Lung (tissue), 12 donors: ENCODE results near the gene ZFAND4. TPM values are rescaled to one million over a fixed set of nuclear protein-coding genes. Genes with fewer than 3 reads are reported as not detected.
"Not testable (repeated sequence)": the region's sequence is repeated elsewhere in the genome, so short reads cannot be mapped to it uniquely, and the experiment has no call there.

ENCODE experiments used
- ATAC-seq: fragments of 200-7000 bp; cut with Tn5 transposase; one replicate; pipeline ENCODE4 v1.9.1; 2020; ENCODE audit warnings: moderate number of reproducible peaks; ENCODE audit not compliant: insufficient read depth, low FRiP score
- DNase-seq, 3 donors: peaks; one replicate each; pipeline ENCODE4 v3.0.0-alpha.2; 2013 to 2017
- H3K27ac ChIP-seq, 2 donors: one replicate each; pipeline ENCODE4 v1.5.1; 2013; ENCODE audit warnings: mild to moderate bottlenecking in 2 of 2, moderate library complexity in 2 of 2, control low read depth in 1 of 2, inconsistent platforms in 1 of 2, low read depth in 1 of 2, low read length in 1 of 2
- H3K27me3 ChIP-seq, 3 donors: one replicate each; pipeline ENCODE4 v1.5.1; 2013; ENCODE audit warnings: low read length in 2 of 3; ENCODE audit not compliant: control insufficient read depth in 3 of 3, insufficient read depth in 3 of 3
- H3K36me3 ChIP-seq, 4 donors: one replicate each; pipeline ENCODE4 v1.5.1; 2013; ENCODE audit warnings: low read length in 4 of 4, mild to moderate bottlenecking in 1 of 4, moderate library complexity in 1 of 4; ENCODE audit not compliant: control insufficient read depth in 4 of 4, insufficient read depth in 4 of 4
- H3K4me1 ChIP-seq, 5 donors: one replicate each; pipeline ENCODE4 v1.5.1; 2013; ENCODE audit warnings: low read length in 5 of 5, mild to moderate bottlenecking in 2 of 5, moderate library complexity in 1 of 5; ENCODE audit not compliant: control insufficient read depth in 5 of 5, insufficient read depth in 5 of 5
- H3K4me3 ChIP-seq: one replicate; pipeline ENCODE4 v1.5.1; 2013; ENCODE audit warnings: mild to moderate bottlenecking, control low read depth, moderate library complexity
- H3K9ac ChIP-seq, 2 donors: one replicate each; pipeline ENCODE4 v1.5.1; 2013; ENCODE audit warnings: low read length in 2 of 2, control low read depth in 1 of 2; ENCODE audit not compliant: insufficient read depth in 1 of 2
- H3K9me3 ChIP-seq, 4 donors: one replicate each; pipeline ENCODE4 v1.5.1; 2013; ENCODE audit warnings: low read length in 3 of 4, mild to moderate bottlenecking in 1 of 4, moderate library complexity in 1 of 4; ENCODE audit not compliant: control insufficient read depth in 4 of 4, insufficient read depth in 3 of 4
- CTCF ChIP-seq: IDR thresholded peaks from 2 replicates; pipeline ENCODE4 v1.5.1; 2012; ENCODE audit warnings: mild to moderate bottlenecking; ENCODE audit errors: control extremely low read depth, extremely low read depth
- WGBS, 2 donors: extraction: QIAGEN DNeasy Blood & Tissue Kit; methylation state at CpG; one replicate each; pipeline ENCODE4 v1.1.7; 2013; 5-methylcytosine and 5-hydroxymethylcytosine counted together
- polyA plus RNA-seq, 2 donors: library from polyadenylated mRNA; stranded (reverse); fragments of 200-250 nt; gene quantifications; one replicate each; pipeline ENCODE4 v1.2.1, GENCODE V29; 2013
- total RNA-seq, 2 donors: library from RNA; depleted of rRNA in 1 of 2; stranded (reverse); fragments of >200 nt in 1 of 2; gene quantifications; one replicate each; pipeline ENCODE4 v1.2.1, GENCODE V29; 2014 to 2021
- donor health status: control.
- donor health status: control.
- donor health status: Bipolar disorder and iron deficiency.
- donor health status: healthy.
- donor health status: DM: yes; HTN: yes; CAD: no.

The ZFAND4 gene
- total and polyA plus RNA-seq, 4 donors, result 4.4 to 19.1 (median 11.5) TPM

DNA sequence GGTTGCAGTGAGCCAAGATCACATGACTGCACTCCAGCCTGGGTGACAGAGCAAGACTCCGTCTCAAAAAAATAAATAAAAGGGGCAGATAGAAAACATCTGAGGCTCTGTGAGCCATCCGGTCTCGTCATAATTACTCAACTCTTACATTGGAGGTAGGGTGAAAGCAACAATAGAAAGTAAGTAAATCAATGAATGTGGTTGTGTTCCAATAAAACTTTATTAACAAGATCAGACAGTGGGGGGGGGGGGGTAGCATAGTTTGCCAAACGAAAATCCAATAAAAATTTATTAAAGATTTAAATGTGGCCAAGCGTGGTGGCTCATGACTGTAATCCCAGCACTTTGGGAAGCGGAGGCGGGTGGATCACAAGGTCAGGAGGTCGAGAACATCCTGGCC lies 2.8 kb upstream of the ZFAND4 start:
- no peak for TF ChIP-seq CTCF
- ATAC-seq (no peak), DNase-seq (no peak)
- 91 to 94% methylated on average over 8 of the region's 8 CpGs for WGBS, 2 donors
- Histone ChIP-seq H3K4me1 (peaks cover 0 to 7% (median 0%) of the 10 kb centered on the region in 5 donors), H3K27me3 (no peaks in the 10 kb centered on the region), H3K27ac (no peak overlapping the region), H3K9ac (no peak overlapping the region), H3K4me3 (no peak overlapping the region), H3K36me3 (no peaks in the 10 kb centered on the region), H3K9me3 (peaks cover 0 to 3% (median 0%) of the 10 kb centered on the region in 4 donors)

GRCh38 chr10:45673074-45673648 lies 589 bp upstream of the ZFAND4 start:
- Histone ChIP-seq H3K9me3 (peaks cover 0 to 3% (median 0%) of the 10 kb centered on the region in 4 donors), H3K4me3 (peak overlapping the region; percentile 48), H3K27me3 (no peaks in the 10 kb centered on the region), H3K36me3 (no peaks in the 10 kb centered on the region), H3K4me1 (peaks cover 0 to 7% (median 0%) of the 10 kb centered on the region in 5 donors), H3K27ac (peak overlapping the region; percentile 69 to 96), H3K9ac (no peak overlapping the region)
- DNase-seq, result peak in 2 of 3 donors; percentile 31 to 36
- no peak for ATAC-seq
- WGBS, 2 donors, result 55% methylated on average over 19 of the region's 19 CpGs
- no peak for TF ChIP-seq CTCF

GRCh38 chr10:45671300-45671699 lies 1.3 kb downstream of the ZFAND4 start:
- H3K4me3 ChIP-seq, H3K27ac ChIP-seq, H3K9ac ChIP-seq, H3K9me3 ChIP-seq, H3K36me3 ChIP-seq, ATAC-seq, H3K27me3 ChIP-seq, H3K4me1 ChIP-seq, DNase-seq: not testable (repeated sequence)
- 88 to 90% methylated on average over 4 of the region's 4 CpGs for WGBS, 2 donors

- not testable (repeated sequence) for H3K9me3 ChIP-seq, H3K27me3 ChIP-seq, DNase-seq, ATAC-seq, H3K27ac ChIP-seq, H3K4me1 ChIP-seq, H3K9ac ChIP-seq, H3K4me3 ChIP-seq, H3K36me3 ChIP-seq
- 87 to 93% methylated on average over 3 of the region's 3 CpGs for WGBS, 2 donors
Measured at GRCh38 chr10:45669897-45670296, 2.7 kb downstream of the ZFAND4 start.
